H1 (cell line): Measurements from ENCODE around the gene TRABD2B. TPM values are rescaled to one million over a fixed set of nuclear protein-coding genes. Genes with fewer than 3 reads are reported as not detected.

Source experiments
- MAX ChIP-seq: IDR thresholded peaks from 2 replicates; pipeline ENCODE4 v1.6.1; 2012; ENCODE audit warnings: inconsistent platforms
- polyA plus RNA-seq, 7 experiments: library from polyadenylated mRNA; depleted of rRNA in 3 of 7; stranded (reverse) in 5 of 7; unstranded in 2 of 7; fragments of >200 nt in 5 of 7; fragments of 200-250 nt in 2 of 7; gene quantifications; 1 replicate in 5 of 7; 2 replicates in 1 of 7; 4 replicates in 1 of 7; pipeline versions ENCODE4 v1.2.1 to v1.2.3, GENCODE V29; 2011 to 2013; ENCODE audit warnings: missing spikeins in 2 of 7, mixed read lengths in 2 of 7
- total RNA-seq: library from RNA; stranded (reverse); fragmentation: NEBNext Ultra II Directional; extraction: Animal tissue kit (Norgen Biotek cat#: 25700); gene quantifications from 2 replicates; pipeline ENCODE4 v1.2.1, GENCODE V29; 2021

Gene TRABD2B
- total and polyA plus RNA-seq, 2 of the 8 experiments (the other 6 are each of a cell fraction or from before 2014, with no cell fraction given), result 0.95 to 3.4 TPM

- TF ChIP-seq MAX, result no peak
Observed at GRCh38 chr1:47821760-47822159, 175.4 kb downstream of the TRABD2B start (continued).
